NCI-H1694 (cell line): ENCODE measurements around the gene BICDL2.

Source experiments
- DNase-seq: peaks from one replicate; lab custom pipeline; 2025; lab: John Stamatoyannopoulos, UW

The BICDL2 gene

DNA sequence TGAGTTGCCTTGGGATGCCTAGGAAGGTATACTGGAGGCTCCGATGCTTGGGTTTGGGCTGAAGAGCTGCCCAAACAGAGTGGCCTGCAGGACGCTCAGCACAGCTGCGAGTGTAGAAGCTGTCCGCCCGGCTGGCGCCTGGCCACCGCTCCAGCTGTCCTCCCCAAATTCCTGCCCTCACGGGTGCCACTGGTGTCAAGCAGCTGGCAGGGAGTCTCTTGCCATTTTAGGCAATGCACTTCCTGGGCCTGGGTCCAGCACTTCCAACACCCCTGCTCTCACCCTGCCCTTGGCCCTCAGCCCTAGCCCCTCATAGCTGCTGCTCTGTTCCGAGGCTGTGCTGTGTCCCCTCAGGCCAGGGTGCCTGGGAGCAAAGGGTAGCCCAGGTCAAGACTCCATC lies 51.3 kb downstream of the BICDL2 start:
- no peak for DNase-seq

DNA sequence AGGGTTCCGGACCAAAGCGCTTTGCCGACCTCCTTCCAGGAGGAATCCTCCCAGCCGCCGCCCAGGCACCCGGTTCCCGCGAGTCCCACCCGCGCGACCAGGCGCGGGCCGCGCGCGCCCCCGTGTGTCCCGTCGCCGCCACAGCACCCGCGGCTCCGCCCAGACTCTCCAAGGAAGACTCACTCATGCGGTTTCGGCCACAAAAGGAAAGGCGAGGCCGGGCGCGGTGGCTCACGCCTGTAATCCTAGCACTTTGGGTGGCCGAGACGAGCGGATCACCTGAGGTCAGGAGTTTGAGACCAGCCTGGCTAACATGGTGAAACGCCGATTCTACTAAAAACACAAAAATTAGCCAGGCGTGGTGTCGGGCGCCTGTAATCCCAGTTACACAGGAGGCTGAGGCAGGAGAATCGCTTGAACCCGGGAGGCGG lies 53.0 kb downstream of the BICDL2 start:
- DNase-seq, result peak; percentile 32

DNA sequence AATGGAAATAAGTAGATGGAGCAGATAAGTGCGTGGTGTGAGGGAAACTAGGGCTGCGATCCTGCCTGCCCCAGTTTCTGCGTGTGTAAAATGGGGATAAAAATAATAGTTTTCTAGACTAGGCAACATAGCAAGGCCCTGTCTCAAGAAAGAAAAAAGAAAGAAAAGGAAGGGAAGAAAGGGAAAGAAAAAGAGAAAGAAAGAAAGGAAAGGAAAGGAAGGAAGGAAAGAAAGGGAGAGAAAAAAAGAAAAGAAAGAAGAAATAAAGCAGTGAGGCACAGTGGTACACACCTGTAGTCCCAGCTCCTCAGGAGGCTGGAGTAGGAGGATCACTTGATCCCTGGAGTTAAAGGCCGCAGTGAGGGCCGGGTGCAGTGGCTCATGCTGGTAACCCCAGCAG lies 54.3 kb downstream of the BICDL2 start:
- DNase-seq, result no peak

DNA sequence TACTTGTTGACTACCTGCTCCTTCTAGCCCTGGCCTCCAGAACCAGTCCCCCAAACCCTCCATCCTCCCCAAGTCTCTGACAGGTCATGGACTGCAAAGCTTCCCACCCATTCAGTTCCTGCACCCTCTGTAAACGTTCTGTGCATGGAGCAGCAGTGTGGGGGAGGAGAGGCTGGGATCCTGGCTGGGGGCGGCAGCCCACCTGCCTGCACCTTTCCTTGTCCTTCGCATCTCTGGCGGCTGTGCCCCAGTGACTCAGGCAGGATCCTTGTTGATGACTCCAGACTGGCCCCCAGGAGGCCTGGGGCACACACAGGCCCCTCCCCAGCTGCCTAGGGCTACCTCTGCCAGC lies 54.9 kb downstream of the BICDL2 start:
- DNase-seq, result no peak

DNA sequence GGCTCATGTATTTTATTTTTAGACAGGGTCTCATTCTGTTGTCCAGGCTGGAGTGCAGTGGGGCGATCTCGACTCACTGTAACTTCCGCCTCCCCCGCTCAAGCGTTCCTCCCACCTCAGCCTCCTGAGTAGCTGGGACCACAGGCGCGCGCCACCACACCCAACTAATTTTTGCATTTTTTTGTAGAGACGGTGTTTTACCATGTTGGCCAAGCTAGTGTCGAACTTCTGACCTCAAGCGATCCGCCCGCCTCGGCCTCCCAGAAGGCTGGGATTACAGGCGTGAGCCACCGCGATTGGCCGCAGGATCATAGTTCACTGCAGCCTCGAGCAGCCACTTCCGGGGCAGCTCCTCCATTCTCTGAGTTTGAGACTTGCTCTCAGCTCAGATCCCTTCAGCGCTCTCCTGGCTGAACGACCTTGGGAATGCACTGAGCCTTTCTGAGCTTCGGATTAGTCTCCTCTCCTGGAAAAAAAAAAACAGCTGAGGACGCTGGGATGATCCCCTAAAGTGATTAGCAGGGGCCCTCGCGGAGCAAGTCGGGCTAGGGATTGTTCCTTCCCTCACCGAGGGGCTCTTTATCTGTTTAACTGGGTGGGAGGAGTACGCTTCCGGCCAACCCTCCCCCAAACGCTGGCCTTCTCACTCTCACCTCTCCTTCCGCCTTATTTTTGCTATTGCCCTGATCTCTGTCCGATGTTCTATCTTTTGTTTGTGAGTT lies 55.4 kb downstream of the BICDL2 start:
- no peak for DNase-seq

DNA sequence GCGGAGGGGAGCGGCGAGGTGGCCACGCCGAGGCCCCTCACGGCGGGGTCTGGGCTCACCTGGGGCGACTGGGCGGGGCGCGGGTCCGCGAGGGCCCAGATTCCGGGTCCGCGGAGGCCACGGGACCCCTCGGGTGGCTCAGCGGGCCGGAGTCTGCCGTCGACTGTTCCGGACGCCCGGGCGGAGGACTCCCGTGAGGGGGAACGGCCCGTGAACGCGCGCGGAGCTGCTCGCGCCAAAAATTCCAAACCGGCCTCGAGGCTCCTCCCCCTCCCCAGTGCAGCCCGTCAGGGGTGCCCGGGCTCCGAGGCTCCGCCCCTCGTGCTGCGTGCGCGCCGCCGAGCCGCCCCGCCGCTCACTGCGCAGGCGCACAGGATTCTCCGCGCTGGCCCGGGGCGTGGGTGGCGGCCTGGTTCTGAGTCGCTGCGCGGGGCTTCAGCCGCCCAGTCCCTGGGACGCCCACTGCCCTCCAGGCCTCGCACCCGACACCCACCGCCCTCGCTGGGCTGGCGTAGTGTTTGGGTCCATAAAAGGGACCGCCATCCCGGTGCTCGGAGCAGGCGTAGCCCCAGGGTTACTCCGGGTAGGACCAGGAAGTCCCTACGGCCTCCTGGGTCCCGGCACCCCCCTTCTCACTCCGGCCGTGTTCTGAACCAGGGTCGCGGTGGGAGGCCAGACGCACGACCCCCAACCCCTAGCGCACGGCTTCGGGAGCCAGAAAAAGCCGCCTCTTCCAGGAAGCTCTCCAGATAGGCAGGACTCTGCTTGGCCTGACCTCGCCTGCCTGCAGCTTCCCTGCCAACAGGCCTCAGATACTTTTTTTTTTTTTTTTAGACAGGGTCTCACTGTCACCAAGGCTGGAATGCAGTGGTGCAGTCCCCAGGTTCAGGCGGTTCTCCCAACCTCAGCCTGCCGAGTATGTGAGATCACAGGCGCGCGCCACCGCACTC lies 56.2 kb downstream of the BICDL2 start, which contains the start of gene PKMYT1:
Gene PKMYT1 (minus strand): TSS at position 220 of the 950 bp plus-strand sequence. CDS start 789 bp downstream, outside the sequence.
- peak; percentile 42 for DNase-seq

DNA sequence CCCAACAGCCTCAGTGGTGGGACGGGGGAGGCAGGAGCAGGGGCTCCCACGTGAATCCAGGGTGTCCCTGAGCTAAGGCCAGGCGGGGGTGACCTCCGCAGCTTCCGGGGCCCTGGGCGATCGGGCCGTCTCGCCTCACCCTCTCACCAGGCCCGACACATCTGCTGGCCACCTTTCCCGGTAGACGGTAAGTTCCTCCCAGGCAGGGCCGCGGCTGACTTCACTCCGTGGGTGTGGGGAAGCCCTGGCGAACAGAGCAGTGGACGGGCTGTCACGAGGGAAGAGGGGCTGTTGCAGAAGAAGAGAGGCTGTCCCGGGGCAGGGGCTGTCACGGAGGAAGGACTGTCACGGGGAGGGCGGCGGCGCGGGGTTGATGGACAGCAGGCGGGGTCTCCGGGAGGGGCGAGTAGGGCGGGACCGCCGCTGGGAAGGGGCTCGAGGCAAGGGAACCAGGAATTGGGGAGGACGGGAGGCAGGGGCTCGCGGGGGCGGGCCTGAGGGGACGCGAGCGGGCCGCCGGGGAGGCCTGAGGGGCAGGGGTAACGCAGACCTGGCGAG lies 57.0 kb downstream of the BICDL2 start:
- no peak for DNase-seq
